Nucleus accumbens (tissue), 56 donors: ENCODE results near the gene MRPL16.
A peak's percentile ranks its signal among the peaks of the same experiment; 100 is the strongest.
"Not testable (repeated sequence)": the region's sequence is repeated elsewhere in the genome, so short reads cannot be mapped to it uniquely, and the experiment has no call there.

ENCODE experiments used
- DNase-seq, 56 donors: peaks; one replicate each; lab custom pipeline; 2025; lab: John Stamatoyannopoulos, UW

The MRPL16 gene

DNA sequence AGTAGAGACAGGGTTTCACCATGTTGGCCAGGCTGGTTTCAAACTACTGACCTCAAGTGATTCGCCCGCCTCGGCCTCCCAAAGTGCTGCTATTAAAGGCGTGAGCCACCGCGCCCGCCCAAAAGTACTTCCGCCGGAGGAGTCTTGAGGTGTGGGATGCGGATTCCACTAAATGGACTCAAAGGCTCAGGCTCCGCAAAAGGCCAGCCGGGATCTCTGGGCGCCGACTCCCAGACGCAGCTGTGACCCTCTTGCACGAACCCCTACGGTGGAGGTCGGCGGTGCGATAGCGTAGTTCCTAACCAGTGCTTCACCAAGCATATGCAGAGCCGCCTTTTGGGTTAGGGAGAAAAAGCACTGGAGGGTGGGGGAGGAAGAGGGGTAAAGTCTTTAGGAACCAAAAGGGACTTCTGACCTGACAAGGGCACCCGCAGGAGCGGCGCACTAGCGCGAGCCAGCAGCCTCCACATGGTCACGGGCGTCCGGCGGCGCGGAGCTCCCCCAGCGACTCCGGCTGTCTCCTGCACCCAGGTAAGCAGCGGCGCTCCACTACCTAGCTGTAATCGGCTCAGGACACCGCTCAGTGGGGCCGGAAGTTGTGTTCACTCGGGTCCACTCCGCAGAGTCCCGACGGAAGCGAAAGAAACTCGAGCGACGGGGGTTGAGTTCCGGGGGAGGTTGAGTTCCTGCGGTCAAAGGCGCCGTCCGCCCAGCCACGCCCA lies at the start of gene MRPL16:
MRPL16 (minus strand) TSS at position 590 of the 722 bp plus-strand sequence; CDS start at position 470, 120 bp downstream.
- peak in 55 of 56 donors; percentile 19 to 89 (median 74) for DNase-seq

- no peak for DNase-seq
These were observed 49.1 kb upstream of the MRPL16 start for GRCh38 chr11:59859673-59860072.

DNA sequence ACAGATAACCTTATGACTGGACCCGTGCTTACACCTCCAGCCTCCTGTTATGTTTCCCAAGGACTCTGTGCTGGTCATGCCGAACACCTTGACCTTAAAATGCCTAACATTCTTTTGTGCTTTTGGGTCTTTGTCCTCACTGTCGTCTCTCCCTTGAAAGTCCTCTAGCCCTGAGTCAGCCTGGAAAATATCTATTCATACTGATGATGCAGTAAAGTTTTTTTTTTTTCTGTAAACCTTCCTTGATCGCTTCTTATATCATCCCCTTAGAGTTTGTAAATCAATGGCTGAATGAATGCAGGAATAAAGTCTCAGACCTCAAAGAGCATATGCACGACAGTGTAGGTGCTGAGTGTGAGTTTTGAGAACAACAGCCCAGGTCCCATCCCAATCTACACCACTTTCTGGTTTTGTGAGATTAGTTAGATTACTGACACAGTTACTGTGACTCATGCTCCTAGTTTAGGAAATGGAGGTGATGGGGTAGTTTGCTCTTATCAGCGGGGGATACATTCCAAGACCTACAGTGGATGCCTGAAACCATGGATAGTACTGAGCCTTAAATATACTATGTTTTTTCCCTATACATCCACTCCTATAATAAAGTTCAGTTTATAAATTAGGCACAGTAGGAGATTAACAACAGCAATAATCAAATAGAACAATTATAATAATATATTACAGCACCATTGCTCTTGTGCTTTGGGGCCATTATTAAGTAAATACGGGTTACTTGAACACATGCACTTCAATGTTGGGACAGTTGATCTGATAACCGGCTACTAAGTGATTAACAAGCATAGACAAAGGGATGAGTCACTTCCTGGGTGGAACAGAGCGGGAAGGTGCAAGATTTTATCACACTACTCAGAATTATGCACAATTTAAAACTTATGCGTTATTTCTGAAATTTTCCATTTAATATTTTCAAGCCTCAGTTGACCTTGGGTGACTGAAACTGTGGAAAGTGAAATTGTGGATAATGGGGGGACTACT lies 47.2 kb upstream of the MRPL16 start:
- DNase-seq = no peak

DNA sequence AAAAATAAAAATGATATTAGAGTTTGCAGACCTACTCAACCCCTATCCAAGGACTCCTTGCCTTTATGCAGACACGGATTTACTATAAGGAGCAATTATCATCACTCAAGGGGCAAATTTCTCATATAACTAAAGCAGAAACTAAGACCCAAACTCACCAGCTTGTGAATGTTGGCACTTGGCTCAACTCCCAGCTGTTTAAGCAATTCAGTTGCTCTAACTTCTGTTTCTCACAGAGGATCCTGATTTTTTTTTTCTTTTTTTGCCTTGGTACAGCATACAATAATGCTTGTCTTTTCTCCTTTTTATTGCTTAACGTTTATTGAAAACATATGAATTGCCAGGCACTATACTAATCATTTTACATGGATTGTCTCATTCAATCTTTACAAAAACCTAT lies 44.3 kb upstream of the MRPL16 start:
- DNase-seq = no peak

DNA sequence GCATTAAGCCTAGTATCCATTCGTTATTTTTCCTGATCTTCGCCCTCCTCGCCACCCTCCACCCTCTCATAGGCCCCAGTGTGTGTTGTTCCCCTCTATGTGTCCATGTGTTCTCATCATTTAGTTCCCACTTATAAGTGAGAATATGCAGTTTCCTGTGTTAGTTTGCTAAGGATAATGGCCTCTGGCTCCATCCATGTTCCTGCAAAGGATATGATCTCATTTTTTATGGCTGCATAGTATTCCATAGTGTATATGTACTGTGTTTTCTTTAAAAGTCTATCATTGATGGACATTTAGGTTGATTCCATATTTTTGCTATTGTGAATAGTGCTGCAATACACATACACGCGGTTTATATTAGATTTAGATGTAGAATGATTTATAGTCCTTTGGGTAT lies 40.8 kb upstream of the MRPL16 start:
- DNase-seq = not testable (repeated sequence)

GRCh38 chr11:59849551-59849950 lies 39.0 kb upstream of the MRPL16 start:
- not testable (repeated sequence) for DNase-seq

DNA sequence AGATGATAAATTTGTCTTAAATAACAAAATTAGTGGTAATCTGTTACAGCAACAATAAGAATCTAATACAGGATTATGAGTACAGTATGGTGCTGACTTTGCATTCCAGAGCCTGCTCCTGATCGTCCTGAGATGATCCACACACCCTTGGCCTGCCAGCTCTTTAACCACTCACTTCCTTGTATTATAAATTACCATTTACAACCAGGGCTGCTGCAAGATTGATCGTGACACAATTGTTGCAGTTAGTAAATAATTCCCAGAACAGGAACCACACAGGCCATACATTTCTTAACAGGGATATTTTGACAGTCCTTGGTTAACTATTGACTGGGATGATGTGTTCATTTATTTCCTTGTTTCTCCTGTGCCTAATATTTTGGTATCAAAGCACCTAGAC lies 38.6 kb upstream of the MRPL16 start:
- no peak for DNase-seq

GRCh38 chr11:59848439-59848838 lies 37.9 kb upstream of the MRPL16 start:
- DNase-seq = not testable (repeated sequence)

DNA sequence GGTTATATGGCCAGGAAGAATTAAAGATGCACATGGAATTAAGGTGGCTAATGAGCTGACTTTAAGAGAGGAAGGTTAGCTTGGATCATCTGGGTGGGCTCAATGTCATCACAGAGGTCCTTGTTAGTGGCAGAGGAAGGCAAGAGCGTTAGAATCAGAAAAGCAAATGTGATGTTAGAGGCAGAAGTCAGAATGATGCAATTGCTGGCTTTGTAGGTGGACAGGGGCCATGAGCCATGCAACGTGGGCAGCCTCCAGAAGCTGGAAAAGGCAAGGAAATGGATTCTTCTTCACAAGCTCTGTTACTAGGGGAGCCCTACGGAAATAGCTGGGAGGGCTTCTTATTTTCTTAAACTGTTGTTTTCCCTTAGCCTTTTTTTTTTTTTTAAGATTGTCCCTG lies 37.0 kb upstream of the MRPL16 start:
- DNase-seq = no peak

DNA sequence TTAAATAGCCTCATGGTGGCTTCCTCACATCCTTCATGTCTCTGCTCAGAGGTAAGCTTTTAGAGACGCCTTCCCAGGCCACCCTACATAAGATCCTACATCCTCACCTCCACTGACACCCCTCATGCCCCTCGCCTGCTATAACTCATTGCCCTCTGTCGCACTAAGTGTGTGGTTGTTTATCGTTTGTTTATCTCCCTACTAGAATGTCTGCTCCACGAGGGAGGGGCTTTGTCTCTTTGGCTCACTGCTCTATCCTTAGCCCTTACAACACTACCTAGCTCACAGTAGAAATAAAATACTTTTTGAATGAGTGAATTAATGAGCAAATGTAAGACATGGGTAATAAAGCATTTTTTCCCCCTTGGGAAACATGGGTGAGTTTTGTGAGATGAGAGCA lies 36.0 kb upstream of the MRPL16 start:
- no peak for DNase-seq

- no peak for DNase-seq
These were observed 34.8 kb upstream of the MRPL16 start, which contains the start of gene CBLIF for GRCh38 chr11:59845399-59845798. Gene CBLIF, minus strand, starts transcription at chr11:59845499. Its CDS starts 46 bp downstream, at chr11:59845453.

DNA sequence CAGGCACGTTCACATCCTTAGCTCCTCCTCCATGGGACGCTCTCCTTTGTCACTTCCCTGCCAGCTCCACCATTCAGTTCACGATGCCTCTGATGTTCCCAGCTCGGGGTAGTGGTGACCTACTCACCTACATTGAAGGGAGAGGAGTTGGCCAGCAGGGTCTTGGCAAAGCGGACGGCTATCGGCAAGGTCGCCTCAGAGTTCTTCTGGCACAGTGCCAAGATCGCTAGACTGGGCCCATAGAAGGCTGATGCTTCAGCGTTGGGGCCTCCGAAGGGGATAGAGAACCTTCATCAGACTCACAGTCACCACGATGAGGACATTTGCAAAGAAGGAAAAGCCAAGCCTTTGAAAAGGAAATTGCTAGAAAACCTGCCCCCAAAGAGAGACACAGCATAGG lies 31.7 kb upstream of the MRPL16 start:
- DNase-seq = no peak

DNA sequence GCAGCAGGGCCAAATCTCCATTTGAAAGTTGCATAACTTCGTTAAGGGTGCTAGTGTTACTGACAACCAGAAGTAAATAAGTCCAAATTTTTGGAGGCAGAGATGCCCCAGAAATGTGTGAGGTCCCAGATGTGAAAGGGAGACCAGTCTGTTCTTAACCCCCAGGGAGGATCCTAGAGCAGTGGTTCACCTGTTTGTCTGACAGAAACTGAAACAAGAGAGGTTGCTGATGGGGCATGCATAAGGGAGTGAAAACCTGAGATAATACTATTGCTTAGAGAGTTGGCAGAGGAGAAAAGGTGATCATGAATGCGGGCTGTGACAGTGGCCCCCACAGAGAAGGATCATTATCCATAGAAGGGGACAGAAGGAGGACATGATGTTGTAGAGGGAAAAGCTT lies 30.9 kb upstream of the MRPL16 start:
- no peak for DNase-seq

- no peak for DNase-seq
These were observed 29.0 kb upstream of the MRPL16 start for GRCh38 chr11:59839615-59840014.

- no peak for DNase-seq
These were observed 23.0 kb upstream of the MRPL16 start for GRCh38 chr11:59833602-59834001.

DNA sequence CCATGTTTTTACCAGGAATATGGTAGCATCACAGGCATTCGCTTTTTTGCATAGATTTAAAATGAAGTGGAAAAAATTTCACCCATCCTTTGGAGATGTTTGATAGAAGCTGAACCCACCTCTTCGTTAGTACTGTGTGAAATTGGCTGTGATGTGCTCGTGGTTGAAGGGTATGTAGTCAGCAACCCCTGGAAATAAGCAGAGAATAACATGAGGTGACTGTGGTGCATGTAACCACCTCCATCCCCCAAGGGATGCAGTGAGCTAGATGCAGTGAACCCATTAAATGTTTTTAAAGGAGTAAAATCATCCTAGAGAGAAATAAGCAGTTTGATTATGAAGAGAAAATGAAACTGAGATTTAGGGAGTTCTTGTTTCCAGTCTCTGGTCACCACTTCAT lies 18.8 kb upstream of the MRPL16 start:
- DNase-seq = no peak

GRCh38 chr11:59822989-59823566 lies 12.5 kb upstream of the MRPL16 start:
- DNase-seq = peak in 4 of 56 donors; percentile 1 to 37 (median 4)

- DNase-seq = no peak
These were observed 8.0 kb upstream of the MRPL16 start for GRCh38 chr11:59818572-59818971.

GRCh38 chr11:59816434-59816833 lies 5.9 kb upstream of the MRPL16 start:
- DNase-seq = not testable (repeated sequence)

DNA sequence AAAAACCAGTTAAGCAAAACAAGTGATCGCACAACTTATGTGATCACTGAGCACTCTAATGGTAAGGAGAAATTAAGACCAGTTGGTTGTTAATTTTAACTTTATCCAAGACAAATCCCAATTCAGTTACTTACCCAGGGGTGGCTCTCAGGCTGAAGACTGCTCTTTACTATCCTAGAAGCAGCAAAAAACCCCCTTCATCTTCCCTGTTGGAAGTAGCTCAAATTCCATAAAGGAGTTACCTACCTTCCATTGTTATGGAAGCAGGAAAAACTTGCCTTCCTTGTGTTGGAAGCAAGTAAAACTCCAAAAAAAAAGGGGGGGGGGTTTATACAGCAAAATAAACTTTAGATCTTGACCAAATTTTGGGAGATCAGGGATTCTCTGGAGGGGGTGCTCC lies 5.2 kb upstream of the MRPL16 start:
- DNase-seq = no peak

GRCh38 chr11:59814021-59814420 lies 3.4 kb upstream of the MRPL16 start:
- DNase-seq = no peak
